NCI-H345 treated with DMSO at 0.1 percent for 48 hours (cell line): ENCODE data around the gene PFDN6.

ENCODE experiments used
- DNase-seq: peaks from one replicate; lab custom pipeline; 2025; ENCODE audit not compliant: unreplicated experiment; lab: John Stamatoyannopoulos, UW

The PFDN6 gene

GRCh38 chr6:33315793-33316602 lies 26.6 kb downstream of the PFDN6 start:
- DNase-seq, result no peak

- no peak for DNase-seq
These were observed 27.4 kb downstream of the PFDN6 start for GRCh38 chr6:33316603-33317418.

- DNase-seq, result no peak
These were observed 27.9 kb downstream of the PFDN6 start for GRCh38 chr6:33317419-33317668.

- DNase-seq, result peak; percentile 89
These were observed 28.4 kb downstream of the PFDN6 start, which contains the start of gene ZBTB22 for GRCh38 chr6:33317669-33318425. ZBTB22 (minus strand) TSS chr6:33317744; CDS start chr6:33316916, 828 bp downstream.

GRCh38 chr6:33318426-33319073 lies 29.1 kb downstream of the PFDN6 start:
- DNase-seq, result no peak

GRCh38 chr6:33319939-33320314 lies 30.5 kb downstream of the PFDN6 start:
- DNase-seq, result no peak

- DNase-seq, result no peak
These were observed 31.1 kb downstream of the PFDN6 start for GRCh38 chr6:33320315-33321181.

- no peak for DNase-seq
These were observed 31.8 kb downstream of the PFDN6 start for GRCh38 chr6:33321227-33321626.

GRCh38 chr6:33323623-33323948 lies 34.2 kb downstream of the PFDN6 start:
- DNase-seq, result peak; percentile 42

GRCh38 chr6:33324125-33324524 lies 34.7 kb downstream of the PFDN6 start:
- DNase-seq, result no peak

GRCh38 chr6:33329058-33329457 lies 39.7 kb downstream of the PFDN6 start:
- no peak for DNase-seq

- no peak for DNase-seq
These were observed 41.3 kb downstream of the PFDN6 start for GRCh38 chr6:33330736-33331135.

GRCh38 chr6:33333666-33334065 lies 44.3 kb downstream of the PFDN6 start:
- no peak for DNase-seq

- DNase-seq, result no peak
These were observed 46.5 kb downstream of the PFDN6 start for GRCh38 chr6:33335916-33336315.

GRCh38 chr6:33336495-33336894 lies 47.1 kb downstream of the PFDN6 start:
- DNase-seq, result no peak

GRCh38 chr6:33339193-33339592 lies 49.8 kb downstream of the PFDN6 start:
- no peak for DNase-seq
